ENCODE data around the gene SLC2A4. TPM values are rescaled to one million over a fixed set of nuclear protein-coding genes. Genes with fewer than 3 reads are reported as not detected.

The SLC2A4 gene
- total RNA-seq, 1 donor from 2014 or later, result 0.30 TPM

- H3K27me3 ChIP-seq (ENCODE audit: insufficient read depth, low read length), result no peaks in the 10 kb centered on the region
- Mint-ChIP-seq H3K4me1 (ENCODE audit: low read depth, unreplicated experiment) (peaks cover 32% of the 10 kb centered on the region), H3K4me3 (ENCODE audit: unreplicated experiment) (peak overlapping the region; percentile 97), H3K9me3 (ENCODE audit: unreplicated experiment) (no peaks in the 10 kb centered on the region), H3K36me3 (ENCODE audit: low read depth, unreplicated experiment) (peaks cover 19% of the 10 kb centered on the region), H3K27ac (ENCODE audit: unreplicated experiment) (peak overlapping the region; percentile 97), H3K27me3 (ENCODE audit: low read depth, unreplicated experiment) (no peaks in the 10 kb centered on the region)
- H3K9me3 ChIP-seq (ENCODE audit: insufficient read depth, low read depth, low read length), result no peaks in the 10 kb centered on the region
- FAIRE-seq (no peak), DNase-seq (ENCODE audit: low read depth) (no peak)
- TF ChIP-seq CTCF (IDR thresholded peaks at IDR 0.05; ENCODE audit: insufficient read depth, low read depth, low read length), result no peak
- TF ChIP-seq EZH2 (IDR thresholded peaks at IDR 0.05; ENCODE audit: insufficient read depth, low read length), result no peak
- peak overlapping the region; percentile 87 for H3K4me3 ChIP-seq (ENCODE audit: insufficient read depth, low read depth, low read length)
- peaks cover 51% of the 10 kb centered on the region for H3K79me2 ChIP-seq (ENCODE audit: insufficient read depth, low read length)
- H3K4me1 ChIP-seq (ENCODE audit: insufficient read depth, low read length), result peaks cover 20% of the 10 kb centered on the region
- no peak overlapping the region for H2AFZ ChIP-seq (ENCODE audit: low read depth, low read length)
- peak overlapping the region; percentile 89 for H3K4me2 ChIP-seq (ENCODE audit: low read length)
- peaks cover 35% of the 10 kb centered on the region for H3K36me3 ChIP-seq (ENCODE audit: insufficient read depth, low read length)
- peaks cover 47% of the 10 kb centered on the region for H4K20me1 ChIP-seq (ENCODE audit: insufficient read depth, low read length)
- H3K27ac ChIP-seq (ENCODE audit: low read depth, low read length), result peak overlapping the region; percentile 90
- H3K9ac ChIP-seq (ENCODE audit: low read length), result peak overlapping the region; percentile 98
Measured at GRCh38 chr17:7307686-7308624, 26.4 kb downstream of the SLC2A4 start.

- Histone ChIP-seq H3K9ac (ENCODE audit: low read length) (peak overlapping the region; percentile 98), H3K36me3 (ENCODE audit: insufficient read depth, low read length) (peaks cover 43% of the 10 kb centered on the region), H3K9me3 (ENCODE audit: insufficient read depth, low read depth, low read length) (no peaks in the 10 kb centered on the region), H4K20me1 (ENCODE audit: insufficient read depth, low read length) (peaks cover 55% of the 10 kb centered on the region), H3K4me2 (ENCODE audit: low read length) (peak overlapping the region; percentile 89), H3K79me2 (ENCODE audit: insufficient read depth, low read length) (peaks cover 60% of the 10 kb centered on the region), H3K27me3 (ENCODE audit: insufficient read depth, low read length) (no peaks in the 10 kb centered on the region), H2AFZ (ENCODE audit: low read depth, low read length) (no peak overlapping the region), H3K4me1 (ENCODE audit: insufficient read depth, low read length) (peaks cover 25% of the 10 kb centered on the region), H3K4me3 (ENCODE audit: insufficient read depth, low read depth, low read length) (peak overlapping the region; percentile 87), H3K27ac (ENCODE audit: low read depth, low read length) (peak overlapping the region; percentile 90)
- peak overlapping the region; percentile 97 for H3K4me3 Mint-ChIP-seq (ENCODE audit: unreplicated experiment)
- H3K27me3 Mint-ChIP-seq (ENCODE audit: low read depth, unreplicated experiment), result no peaks in the 10 kb centered on the region
- no peak for TF ChIP-seq EZH2 (IDR thresholded peaks at IDR 0.05; ENCODE audit: insufficient read depth, low read length)
- TF ChIP-seq CTCF (IDR thresholded peaks at IDR 0.05; ENCODE audit: insufficient read depth, low read depth, low read length), result no peak
- peaks cover 40% of the 10 kb centered on the region for H3K4me1 Mint-ChIP-seq (ENCODE audit: low read depth, unreplicated experiment)
- peak overlapping the region; percentile 97 for H3K27ac Mint-ChIP-seq (ENCODE audit: unreplicated experiment)
- no peak for FAIRE-seq
- no peaks in the 10 kb centered on the region for H3K9me3 Mint-ChIP-seq (ENCODE audit: unreplicated experiment)
- DNase-seq (ENCODE audit: low read depth), result peak; percentile 66
- H3K36me3 Mint-ChIP-seq (ENCODE audit: low read depth, unreplicated experiment), result peaks cover 22% of the 10 kb centered on the region
Measured at GRCh38 chr17:7308625-7309433, 27.3 kb downstream of the SLC2A4 start.

All from astrocyte (in vitro differentiated cells and primary cell).